SK-N-SH (cell line): Measurements from ENCODE around the gene CLIC6. TPM values are rescaled to one million over a fixed set of nuclear protein-coding genes. Genes with fewer than 3 reads are reported as not detected.

Experiments used
- CTCF ChIA-PET: fragments of 300-600, 350-600 bp; formaldehyde crosslinking; extraction: SDS; loops from one replicate; lab custom pipeline; 2021; lab: Yijun Ruan, JAX
- POLR2A ChIA-PET: fragments of 350-600 bp; sonication (Branson Sonifier 250); formaldehyde crosslinking; extraction: SDS; loops from one replicate; lab custom pipeline; 2020; ENCODE audit warnings: antibody characterized with exemption, inconsistent platforms; lab: Yijun Ruan, JAX
- DNase-seq: peaks from one replicate; pipeline ENCODE4 v3.0.0; 2012
- H2AFZ ChIP-seq: fragments of 200-600 bp; sonication (generic); 2 replicates; pipeline ENCODE4 v1.8.1; 2016; ENCODE audit warnings: antibody characterized with exemption, mild to moderate bottlenecking, low read depth
- H3F3A ChIP-seq: fragments of 200-600 bp; sonication (generic); replicated peaks from 2 replicates; pipeline ENCODE3; 2016; ENCODE audit warnings: antibody characterized with exemption, mild to moderate bottlenecking; ENCODE audit not compliant: insufficient read depth
- H3K27ac ChIP-seq, 2 experiments: fragments of 200-500 bp in 1 of 2; fragments of 200-600 bp in 1 of 2; sonication (Bioruptor generic) in 1 of 2; sonication (generic), shearing (Covaris generic) in 1 of 2; 2 replicates each; pipeline versions ENCODE4 v1.5.1 to v1.6.1; 2014 to 2016; ENCODE audit warnings: low read depth in 2 of 2, inconsistent platforms in 1 of 2, low read length in 1 of 2, mild to moderate bottlenecking in 1 of 2, mixed read lengths in 1 of 2
- H3K27me3 ChIP-seq: fragments of 200-600 bp; sonication (generic), shearing (Covaris generic); 2 replicates; pipeline ENCODE4 v1.6.1; 2016; ENCODE audit warnings: mixed run types; ENCODE audit not compliant: insufficient read depth
- H3K36me3 ChIP-seq, 2 experiments: fragments of 200-500 bp in 1 of 2; fragments of 200-600 bp in 1 of 2; sonication (Bioruptor generic) in 1 of 2; sonication (generic) in 1 of 2; replicated peaks in 1 of 2; 2 replicates each; pipeline versions ENCODE3 to v1.5.1; 2014 to 2016; ENCODE audit warnings: low read length in 1 of 2, mild to moderate bottlenecking in 1 of 2; ENCODE audit not compliant: insufficient read depth in 2 of 2, control insufficient read depth in 1 of 2
- H3K4me1 ChIP-seq, 2 experiments: fragments of 200-500 bp in 1 of 2; fragments of 200-600 bp in 1 of 2; sonication (Bioruptor generic) in 1 of 2; sonication (generic), shearing (Covaris generic) in 1 of 2; 2 replicates each; pipeline versions ENCODE4 v1.5.1 to v1.6.1; 2014 to 2016; ENCODE audit warnings: low read depth in 1 of 2, low read length in 1 of 2, mixed run types in 1 of 2; ENCODE audit not compliant: insufficient read depth in 2 of 2, control insufficient read depth in 1 of 2
- H3K4me2 ChIP-seq: fragments of 200-600 bp; sonication (generic), shearing (Covaris generic); 2 replicates; pipeline ENCODE4 v1.6.1; 2017; ENCODE audit warnings: mixed run types
- H3K4me3 ChIP-seq, 2 experiments: fragments of 200-500 bp in 1 of 2; fragments of 200-600 bp in 1 of 2; sonication (Bioruptor generic) in 1 of 2; sonication (generic), shearing (Covaris generic) in 1 of 2; 2 replicates each; pipeline versions ENCODE4 v1.5.1 to v1.8.1; 2014 to 2016; ENCODE audit warnings: low read depth in 2 of 2, inconsistent platforms in 1 of 2, low read length in 1 of 2, mild to moderate bottlenecking in 1 of 2, mixed read lengths in 1 of 2, moderate library complexity in 1 of 2
- H3K79me2 ChIP-seq: fragments of 200-600 bp; sonication (generic); 2 replicates; pipeline ENCODE4 v1.8.1; 2017; ENCODE audit warnings: mild to moderate bottlenecking; ENCODE audit not compliant: insufficient read depth
- H3K9ac ChIP-seq: fragments of 200-600 bp; sonication (generic); 2 replicates; pipeline ENCODE4 v1.6.1; 2017; ENCODE audit warnings: mixed run types
- H3K9me2 ChIP-seq: fragments of 200-600 bp; sonication (generic); 2 replicates; pipeline ENCODE4 v1.6.1; 2017; ENCODE audit warnings: mixed run types
- H3K9me3 ChIP-seq: fragments of 200-600 bp; sonication (generic); 2 replicates; pipeline ENCODE4 v1.6.1; 2017; ENCODE audit warnings: mixed run types, mild to moderate bottlenecking, moderate library complexity
- H4K20me1 ChIP-seq: fragments of 200-600 bp; sonication (generic); 2 replicates; pipeline ENCODE4 v1.6.1; 2017; ENCODE audit warnings: mild to moderate bottlenecking, mixed run types; ENCODE audit not compliant: insufficient read depth
- CHD2 ChIP-seq: fragments of 150-350 bp; IDR thresholded peaks from 2 replicates; pipeline ENCODE4 v1.6.1; 2018; ENCODE audit warnings: low read length; ENCODE audit not compliant: partially characterized antibody
- ELF1 ChIP-seq: IDR thresholded peaks from 2 replicates; pipeline ENCODE4 v1.4.0; 2012
- EZH2phosphoT487 ChIP-seq: fragments of 200-600 bp; sonication (generic); IDR thresholded peaks from 2 replicates; pipeline ENCODE4 v1.6.1; 2017; ENCODE audit warnings: low read depth, mixed run types, mild to moderate bottlenecking, antibody characterized with exemption, moderate library complexity, borderline replicate concordance
- FOSL2 ChIP-seq: IDR thresholded peaks from 2 replicates; pipeline ENCODE4 v1.4.0; 2012; ENCODE audit warnings: low read depth, mild to moderate bottlenecking, moderate library complexity, borderline replicate concordance
- GATA2 ChIP-seq: sonication (generic); formaldehyde crosslinking; IDR thresholded peaks from 2 replicates; pipeline ENCODE4 v1.5.0; 2020; ENCODE audit warnings: mild to moderate bottlenecking, missing genetic modification reagents
- JUND ChIP-seq: IDR thresholded peaks from 2 replicates; pipeline ENCODE4 v1.4.0; 2012
- MAX ChIP-seq: IDR thresholded peaks from 2 replicates; pipeline ENCODE4 v1.4.0; 2012; ENCODE audit warnings: low read depth
- NRF1 ChIP-seq: IDR thresholded peaks from 2 replicates; pipeline ENCODE4 v1.6.1; 2012; ENCODE audit warnings: low read depth, mild to moderate bottlenecking, low read length
- PBX3 ChIP-seq: IDR thresholded peaks from 2 replicates; pipeline ENCODE4; 2012
- RCOR1 ChIP-seq: fragments of 150-350 bp; IDR thresholded peaks from 2 replicates; pipeline ENCODE4 v1.6.1; 2017; ENCODE audit warnings: antibody characterized with exemption, low read length
- RXRA ChIP-seq: IDR thresholded peaks from 2 replicates; pipeline ENCODE4 v1.4.0; 2012; ENCODE audit warnings: low read depth, mild to moderate bottlenecking, borderline replicate concordance
- TCF12 ChIP-seq: IDR thresholded peaks from 2 replicates; pipeline ENCODE4 v1.4.0; 2012
- USF2 ChIP-seq: fragments of 150-350 bp; IDR thresholded peaks from 2 replicates; pipeline ENCODE4 v1.6.1; 2017; ENCODE audit warnings: antibody characterized with exemption, low read length, low read depth, borderline replicate concordance
- YY1 ChIP-seq: IDR thresholded peaks from 2 replicates; pipeline ENCODE4 v1.4.0; 2012; ENCODE audit warnings: low read depth, mild to moderate bottlenecking
- ZBTB33 ChIP-seq: IDR thresholded peaks from 2 replicates; pipeline ENCODE4 v1.4.0; 2012; ENCODE audit warnings: low read depth, borderline replicate concordance
- WGBS: methylation state at CpG from one replicate; pipeline ENCODE4 v1.1.6; 2017; ENCODE audit warnings: low lambda C conversion rate; 5-methylcytosine and 5-hydroxymethylcytosine counted together
- polyA plus RNA-seq, 3 experiments: library from polyadenylated mRNA; depleted of rRNA; stranded (reverse); fragments of >200 nt; gene quantifications; 2 replicates each; pipeline ENCODE4 v1.2.3, GENCODE V29; 2012

The CLIC6 gene
- polyA plus RNA-seq, 1 of the 3 experiments (the other 2 are of a cell fraction): 0.08 TPM

GRCh38 chr21:34761758-34762330 is 93.0 kb downstream of the CLIC6 start:
- TF ChIP-seq JUND (no peak), PBX3 (no peak), CHD2 (no peak), RXRA (no peak), ELF1 (no peak), GATA2 (CRISPR knock-in tag) (no peak), EZH2phosphoT487 (no peak), MAX (no peak), TCF12 (no peak), YY1 (no peak), FOSL2 (no peak), USF2 (no peak), ZBTB33 (no peak), NRF1 (no peak), RCOR1 (no peak)
- TF ChIP-seq, all 33 proteins: peak for 0
- no peak overlapping the region for H3K9ac ChIP-seq
- H3K27me3 ChIP-seq: no peaks in the 10 kb centered on the region
- no peaks in the 10 kb centered on the region for H4K20me1 ChIP-seq
- H2AFZ ChIP-seq: no peak overlapping the region
- ChIA-PET CTCF (interaction anchor here (1.1 to 1.5 kb wide), 3 partner anchors 10 to 17 kb away, joined by 3 to 8 read pairs (median 3); no protein-coding TSS in a partner anchor), POLR2A (no interaction called here)
- no peaks in the 10 kb centered on the region for H3K9me3 ChIP-seq
- H3K4me3 ChIP-seq: no peak overlapping the region
- no peaks in the 10 kb centered on the region for H3K9me2 ChIP-seq
- no peak overlapping the region for H3K4me2 ChIP-seq
- no peak for DNase-seq
- WGBS: 82% methylated on average over 2 of the region's 2 CpGs
- H3K4me1 ChIP-seq: no peaks in the 10 kb centered on the region
- H3F3A ChIP-seq: no peaks in the 10 kb centered on the region
- H3K36me3 ChIP-seq: no peaks in the 10 kb centered on the region
- H3K79me2 ChIP-seq: no peaks in the 10 kb centered on the region
- H3K27ac ChIP-seq: no peak overlapping the region
